GM23248 (cell line): ENCODE results near the gene MAD2L2. TPM values are rescaled to one million over a fixed set of nuclear protein-coding genes. Genes with fewer than 3 reads are reported as not detected.

ENCODE experiments used
- DNase-seq: peaks from one replicate; pipeline ENCODE4 v3.0.0-alpha.2; 2015
- H2AFZ ChIP-seq: fragments of 200-600 bp; sonication (generic); 2 replicates; pipeline ENCODE4 v1.6.1; 2016; ENCODE audit warnings: antibody characterized with exemption
- H3F3A ChIP-seq: fragments of 200-600 bp; sonication (generic); 2 replicates; pipeline ENCODE4 v1.6.1; 2016; ENCODE audit warnings: mild to moderate bottlenecking, antibody characterized with exemption, mixed run types; ENCODE audit not compliant: insufficient read depth
- H3K27ac ChIP-seq: fragments of 200-600 bp; sonication (generic); 2 replicates; pipeline ENCODE4 v1.5.1; 2016; ENCODE audit warnings: mild to moderate bottlenecking
- H3K27me3 ChIP-seq: fragments of 200-600 bp; sonication (generic); replicated peaks from 2 replicates; pipeline ENCODE4 v1.6.1; 2016; ENCODE audit warnings: mild to moderate bottlenecking; ENCODE audit not compliant: insufficient read depth
- H3K36me3 ChIP-seq: fragments of 200-600 bp; sonication (generic); 2 replicates; pipeline ENCODE4 v1.6.1; 2016; ENCODE audit warnings: low read depth, mild to moderate bottlenecking
- H3K4me1 ChIP-seq: fragments of 200-600 bp; sonication (generic); 2 replicates; pipeline ENCODE4 v1.6.1; 2016; ENCODE audit warnings: mild to moderate bottlenecking; ENCODE audit not compliant: insufficient read depth
- H3K4me2 ChIP-seq: fragments of 200-600 bp; sonication (generic); one replicate; pipeline ENCODE4 v1.6.1; 2016; ENCODE audit warnings: mild to moderate bottlenecking; ENCODE audit not compliant: unreplicated experiment
- H3K4me3 ChIP-seq: fragments of 200-600 bp; sonication (generic); 2 replicates; pipeline ENCODE4 v1.5.1; 2016; ENCODE audit warnings: mild to moderate bottlenecking
- H3K79me2 ChIP-seq: fragments of 200-600 bp; sonication (generic); 2 replicates; pipeline ENCODE4 v1.6.1; 2016; ENCODE audit warnings: mild to moderate bottlenecking; ENCODE audit not compliant: insufficient read depth
- H3K9ac ChIP-seq: fragments of 200-600 bp; sonication (generic); 2 replicates; pipeline ENCODE4 v1.6.1; 2016; ENCODE audit warnings: mild to moderate bottlenecking
- H3K9me2 ChIP-seq: fragments of 200-600 bp; sonication (generic); 2 replicates; pipeline ENCODE4 v1.6.1; 2016; ENCODE audit warnings: mixed run types, mild to moderate bottlenecking, moderate library complexity; ENCODE audit not compliant: insufficient read depth
- H3K9me3 ChIP-seq: fragments of 200-600 bp; sonication (generic); one replicate; pipeline ENCODE4 v1.6.1; 2017; ENCODE audit warnings: low read depth
- H4K20me1 ChIP-seq: fragments of 200-600 bp; sonication (generic); 2 replicates; pipeline ENCODE4 v1.6.0; 2016; ENCODE audit not compliant: insufficient read depth
- EZH2 ChIP-seq: fragments of 200-600 bp; sonication (generic); IDR thresholded peaks from 2 replicates; pipeline ENCODE4 v1.6.1; 2018; ENCODE audit warnings: antibody characterized with exemption, mild to moderate bottlenecking; ENCODE audit not compliant: insufficient read depth, poor library complexity, severe bottlenecking
- EZH2phosphoT487 ChIP-seq: fragments of 200-600 bp; sonication (generic); IDR thresholded peaks from 2 replicates; pipeline ENCODE4 v1.6.1; 2018; ENCODE audit warnings: antibody characterized with exemption, moderate library complexity, mild to moderate bottlenecking, low read depth; ENCODE audit not compliant: insufficient read depth
- WGBS, 2 experiments: methylation state at CpG; one replicate each; pipeline ENCODE4 v1.1.6; 2015 to 2017; ENCODE audit warnings: low lambda C conversion rate in 2 of 2, low coverage in 1 of 2; ENCODE audit errors: missing lambda C conversion rate in 2 of 2; 5-methylcytosine and 5-hydroxymethylcytosine counted together
- in situ Hi-C: fragments of 300-500 bp; cut with MboI; formaldehyde crosslinking; loops from 2 replicates; pipeline ENCODE4 v1.15.0; 2020
- polyA plus RNA-seq: library from polyadenylated mRNA; unstranded; fragments of >200 nt; fragmentation: Nextera tagmentation; extraction: Ambion mirVana; gene quantifications from 2 replicates; pipeline ENCODE4 v1.2.1, GENCODE V29; 2016
- total RNA-seq: library from RNA; depleted of rRNA; stranded (reverse); fragments of >200 nt; shearing (Covaris generic); gene quantifications from 2 replicates; pipeline ENCODE4 v1.2.3, GENCODE V29; 2014

The MAD2L2 gene
- total and polyA plus RNA-seq, 2 experiments from 2014 or later: 61.2 to 70.6 TPM

- no peak overlapping the region for H2AFZ ChIP-seq
- H3K79me2 ChIP-seq: peaks cover 11% of the 10 kb centered on the region; the same call in 1 of the 2 replicates
- no peaks in the 10 kb centered on the region for H3K27me3 ChIP-seq
- in situ Hi-C loops: no loop called here
- no peak for DNase-seq
- 39 to 41% methylated on average over 7 of the region's 7 CpGs for WGBS, 2 experiments
- 0 out of 2 replicates have a peak, but pooled peaks cover 6% of the 10 kb centered on the region for H3K4me1 ChIP-seq
- H3K9ac ChIP-seq: no peak overlapping the region
- no peaks in the 10 kb centered on the region for H3K9me3 ChIP-seq
- TF ChIP-seq EZH2: no peak
- TF ChIP-seq EZH2phosphoT487: no peak
- H4K20me1 ChIP-seq: no peaks in the 10 kb centered on the region
- H3K4me3 ChIP-seq: no peak overlapping the region
- no peaks in the 10 kb centered on the region for H3K36me3 ChIP-seq
- no peak overlapping the region for H3K27ac ChIP-seq
- no peaks in the 10 kb centered on the region for H3K9me2 ChIP-seq
- H3F3A ChIP-seq: peaks cover 7% of the 10 kb centered on the region; the same call in 1 of the 2 replicates
- H3K4me2 ChIP-seq: no peak overlapping the region
Measured at GRCh38 chr1:11684070-11684469, 3.1 kb upstream of the MAD2L2 start.

DNA sequence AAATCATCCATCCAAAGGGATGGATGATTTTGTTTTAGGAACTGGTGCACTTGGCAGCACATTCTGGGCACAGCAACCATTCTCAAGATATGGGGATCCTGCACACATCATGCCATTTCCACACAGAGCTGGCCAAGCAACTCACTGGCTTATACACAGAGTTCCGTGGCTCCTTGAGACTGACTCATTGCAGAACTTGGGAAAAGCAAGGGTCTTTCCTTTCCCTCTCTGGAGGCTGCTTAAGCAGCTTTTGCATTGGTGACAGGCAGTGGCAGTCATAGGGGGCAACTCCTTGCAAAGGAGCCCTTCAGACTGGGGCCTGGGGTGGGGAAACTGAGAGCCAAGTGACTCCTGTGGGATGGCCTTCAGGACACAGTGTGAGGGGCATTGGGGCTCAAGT, 1.9 kb upstream of the MAD2L2 start:
- Histone ChIP-seq H3K4me3 (no peak overlapping the region), H3K27me3 (no peaks in the 10 kb centered on the region), H3K9ac (no peak overlapping the region), H4K20me1 (no peaks in the 10 kb centered on the region), H3F3A (peaks cover 7% of the 10 kb centered on the region; the same call in 1 of the 2 replicates), H3K9me2 (no peaks in the 10 kb centered on the region), H3K4me2 (no peak overlapping the region), H3K79me2 (peaks cover 11% of the 10 kb centered on the region; the same call in 1 of the 2 replicates), H3K9me3 (no peaks in the 10 kb centered on the region), H2AFZ (no peak overlapping the region), H3K36me3 (no peaks in the 10 kb centered on the region), H3K27ac (no peak overlapping the region), H3K4me1 (0 out of 2 replicates have a peak, but pooled peaks cover 6% of the 10 kb centered on the region)
- WGBS, 2 experiments: 47 to 68% methylated on average over 1 of the region's 1 CpG
- peak; percentile 31 for DNase-seq
- TF ChIP-seq EZH2phosphoT487 (no peak), EZH2 (no peak)
- in situ Hi-C loops: no loop called here

GRCh38 chr1:11682287-11682771, 1.4 kb upstream of the MAD2L2 start:
- Histone ChIP-seq H3K4me2 (peak overlapping the region; percentile 83), H2AFZ (peak overlapping the region; percentile 88), H3K9me2 (no peaks in the 10 kb centered on the region), H3K9ac (peak overlapping the region; percentile 84; the same call in 1 of the 2 replicates), H3K36me3 (no peaks in the 10 kb centered on the region), H3K9me3 (no peaks in the 10 kb centered on the region), H4K20me1 (no peaks in the 10 kb centered on the region), H3F3A (peaks cover 7% of the 10 kb centered on the region; the same call in 1 of the 2 replicates), H3K27ac (no peak overlapping the region), H3K79me2 (peaks cover 11% of the 10 kb centered on the region; the same call in 1 of the 2 replicates), H3K27me3 (no peaks in the 10 kb centered on the region), H3K4me3 (no peak overlapping the region), H3K4me1 (0 out of 2 replicates have a peak, but pooled peaks cover 6% of the 10 kb centered on the region)
- 58 to 59% methylated on average over 7 of the region's 7 CpGs for WGBS, 2 experiments
- DNase-seq: peak; percentile 32
- in situ Hi-C loops: no loop called here
- TF ChIP-seq EZH2: no peak
- no peak for TF ChIP-seq EZH2phosphoT487

GRCh38 chr1:11680270-11681070, 478 bp downstream of the MAD2L2 start:
- Histone ChIP-seq H3K9me2 (no peaks in the 10 kb centered on the region), H3K4me3 (peak overlapping the region; percentile 94), H3F3A (peaks cover 7% of the 10 kb centered on the region; the same call in 1 of the 2 replicates), H3K9ac (peak overlapping the region; percentile 84), H3K4me2 (peak overlapping the region; percentile 83), H3K79me2 (peaks cover 11% of the 10 kb centered on the region; the same call in 1 of the 2 replicates), H3K9me3 (no peaks in the 10 kb centered on the region), H3K4me1 (0 out of 2 replicates have a peak, but pooled peaks cover 6% of the 10 kb centered on the region), H4K20me1 (no peaks in the 10 kb centered on the region), H3K27me3 (no peaks in the 10 kb centered on the region), H2AFZ (peak overlapping the region; percentile 88), H3K36me3 (no peaks in the 10 kb centered on the region), H3K27ac (peak overlapping the region; percentile 83)
- in situ Hi-C loops: no loop called here
- TF ChIP-seq EZH2phosphoT487: no peak
- no peak for TF ChIP-seq EZH2
- no peak for DNase-seq
- 8 to 10% methylated on average over 49 to 54 of the region's 65 CpGs for WGBS, 2 experiments
